Endothelial cell of umbilical vein (primary cell): ENCODE measurements around the gene CIB4. TPM values are rescaled to one million over a fixed set of nuclear protein-coding genes. Genes with fewer than 3 reads are reported as not detected.

ENCODE experiments used
- BruUV-seq: library from RNA; stranded (reverse); fragments of 400-500 nt; replicated peaks from 2 replicates; lab custom pipeline; 2021; lab: Mats Ljungman, UMichigan
- CTCF ChIA-PET: fragments of 300-600, 350-600 bp; sonication (Branson Sonifier 250); formaldehyde crosslinking; loops from one replicate; lab custom pipeline; 2021; ENCODE audit warnings: antibody characterized with exemption, inconsistent platforms; lab: Charles Lee
- POLR2A ChIA-PET: fragments of 300-600, 350-600 bp; sonication (Branson Sonifier 250); formaldehyde crosslinking; loops from one replicate; lab custom pipeline; 2021; ENCODE audit warnings: antibody characterized with exemption, inconsistent platforms; lab: Charles Lee
- DNase-seq: peaks from one replicate; pipeline ENCODE4 v3.0.0-alpha.2; 2011; ENCODE audit warnings: low read depth, low spot score
- FAIRE-seq: peaks from 2 replicates; lab custom pipeline; 2011; peaks lifted over from hg19 to GRCh38; lab: Jason Lieb, UNC
- H2AFZ ChIP-seq: 2 replicates; pipeline ENCODE4 v1.6.0; 2012; ENCODE audit warnings: low read depth, low read length, control low read depth, inconsistent platforms
- H3K27ac ChIP-seq: 2 replicates; pipeline ENCODE4 v1.5.1; 2011; ENCODE audit warnings: low read depth, mild to moderate bottlenecking, control low read depth, low read length, moderate library complexity; ENCODE audit not compliant: insufficient read depth
- H3K27me3 ChIP-seq, 2 experiments: 2 replicates each; pipeline versions ENCODE4 v1.6.0 to v1.6.1; 2011; ENCODE audit warnings: low read length in 2 of 2, mixed read lengths in 1 of 2; ENCODE audit not compliant: control insufficient read depth in 2 of 2, insufficient read depth in 2 of 2
- H3K36me3 ChIP-seq, 2 experiments: 2 replicates in 1 of 2; 3 replicates in 1 of 2; pipeline ENCODE4 v1.5.1; 2011; ENCODE audit warnings: low read length in 2 of 2, mild to moderate bottlenecking in 1 of 2, moderate library complexity in 1 of 2; ENCODE audit not compliant: control insufficient read depth in 2 of 2, insufficient read depth in 2 of 2; ENCODE audit errors: extremely low read depth in 1 of 2
- H3K4me1 ChIP-seq: 3 replicates; pipeline ENCODE4 v1.5.1; 2011; ENCODE audit warnings: mild to moderate bottlenecking, low read length; ENCODE audit not compliant: control insufficient read depth, insufficient read depth; ENCODE audit errors: extremely low read depth
- H3K4me2 ChIP-seq: 2 replicates; pipeline ENCODE4 v1.6.1; 2011; ENCODE audit warnings: low read length, control low read depth, mixed read lengths; ENCODE audit not compliant: insufficient read depth
- H3K4me3 ChIP-seq, 3 experiments: fragments of 200-600 bp in 1 of 3; sonication (generic), shearing (Covaris generic) in 1 of 3; replicated peaks in 1 of 3; 2 replicates each; pipeline ENCODE4 v1.5.1; 2011 to 2016; ENCODE audit warnings: control low read depth in 3 of 3, low read length in 3 of 3, mild to moderate bottlenecking in 2 of 3, inconsistent platforms in 1 of 3, low read depth in 1 of 3, moderate library complexity in 1 of 3; ENCODE audit not compliant: insufficient read depth in 1 of 3
- H3K79me2 ChIP-seq: 2 replicates; pipeline ENCODE4 v1.6.0; 2012; ENCODE audit warnings: low read length, inconsistent platforms; ENCODE audit not compliant: control insufficient read depth, insufficient read depth
- H3K9ac ChIP-seq: replicated peaks from 2 replicates; pipeline ENCODE3; 2011; ENCODE audit warnings: low read length, control low read depth; ENCODE audit not compliant: insufficient read depth; ENCODE audit errors: extremely low read depth
- H3K9me1 ChIP-seq: replicated peaks from 3 replicates; pipeline ENCODE4 v1.6.0; 2011; ENCODE audit warnings: mild to moderate bottlenecking, low read length; ENCODE audit not compliant: control insufficient read depth, insufficient read depth; ENCODE audit errors: extremely low read depth
- H3K9me3 ChIP-seq: replicated peaks from 2 replicates; pipeline ENCODE4 v1.5.1; 2012; ENCODE audit warnings: low read length, inconsistent platforms; ENCODE audit not compliant: control insufficient read depth, insufficient read depth
- H4K20me1 ChIP-seq: replicated peaks from 2 replicates; pipeline ENCODE3; 2011; ENCODE audit warnings: mild to moderate bottlenecking, low read length; ENCODE audit not compliant: control insufficient read depth, insufficient read depth; ENCODE audit errors: extremely low read depth
- EZH2 ChIP-seq: IDR thresholded peaks from 2 replicates; pipeline ENCODE4 v1.6.1; 2012; ENCODE audit warnings: borderline replicate concordance, low read depth, mild to moderate bottlenecking, moderate library complexity, low read length, inconsistent platforms; ENCODE audit not compliant: severe bottlenecking
- FOS ChIP-seq: IDR thresholded peaks from 2 replicates; pipeline ENCODE4 v1.6.1; 2011; ENCODE audit warnings: mild to moderate bottlenecking, low read length, moderate library complexity, borderline replicate concordance; ENCODE audit not compliant: insufficient read depth
- GATA2 ChIP-seq: IDR thresholded peaks from 2 replicates; pipeline ENCODE4 v1.7.0; 2011; ENCODE audit warnings: low read depth, mild to moderate bottlenecking, moderate library complexity, mixed read lengths, low read length; ENCODE audit not compliant: insufficient read length, insufficient read depth
- JUN ChIP-seq: IDR thresholded peaks from 2 replicates; pipeline ENCODE4 v1.6.1; 2011; ENCODE audit warnings: borderline replicate concordance, low read depth; ENCODE audit not compliant: insufficient read length, insufficient read depth
- MYC ChIP-seq: IDR thresholded peaks from one replicate; pipeline ENCODE4 v1.6.1; 2011; ENCODE audit warnings: mild to moderate bottlenecking, low read depth, low read length
- POLR2A ChIP-seq: IDR thresholded peaks from 2 replicates; pipeline ENCODE4 v1.6.1; 2012; ENCODE audit warnings: low read depth, mild to moderate bottlenecking, control low read depth, low read length
- POLR2AphosphoS5 ChIP-seq: IDR thresholded peaks from 2 replicates; pipeline ENCODE4 v1.6.1; 2012; ENCODE audit warnings: low read depth, mild to moderate bottlenecking, control low read depth, low read length, moderate library complexity; ENCODE audit not compliant: insufficient read depth
- dilution Hi-C: fragments of 300-500 bp; cut with MboI; formaldehyde crosslinking; loops from one replicate; pipeline ENCODE4 v1.15.0; 2019; ENCODE audit warnings: low sequenced_read_pairs; ENCODE audit not compliant: extremely low pct_ligation_motif_present
- intact Hi-C: fragments of 100-400 bp; cut with micrococcal nuclease; formaldehyde crosslinking; loops from one replicate; pipeline ENCODE4 v1.10.0; 2022
- polyA plus RNA-seq, 4 experiments: library from polyadenylated mRNA; depleted of rRNA in 3 of 4; stranded (reverse) in 3 of 4; unstranded in 1 of 4; fragments of >200 nt; gene quantifications; 2 replicates each; pipeline versions ENCODE4 v1.2.1 to v1.2.3, GENCODE V29; 2011 to 2012; ENCODE audit warnings: missing spikeins in 1 of 4
- total RNA-seq: library from RNA; stranded (reverse); gene quantifications from 2 replicates; pipeline ENCODE4 v1.2.3, GENCODE V29; 2021
- TF ChIP-seq, protein P1 (sequence below), 2 donors: IDR thresholded peaks; 1 replicate in 1 of 2; 2 replicates in 1 of 2; pipeline ENCODE4 v1.5.1; 2011; ENCODE audit warnings: low read length in 2 of 2, mild to moderate bottlenecking in 2 of 2, moderate library complexity in 2 of 2, control low read depth in 1 of 2, inconsistent platforms in 1 of 2, low read depth in 1 of 2; ENCODE audit not compliant: insufficient read depth in 1 of 2; ENCODE audit errors: extremely low read depth in 1 of 2
- TF ChIP-seq, protein P2 (sequence below): IDR thresholded peaks from 2 replicates; pipeline ENCODE4 v1.6.1; 2011; ENCODE audit not compliant: insufficient read depth, insufficient read length

Gene CIB4
- total and polyA plus RNA-seq, 2 donors (not counting 3 experiments of a cell fraction or from before 2014, with no cell fraction given): not detected

DNA sequence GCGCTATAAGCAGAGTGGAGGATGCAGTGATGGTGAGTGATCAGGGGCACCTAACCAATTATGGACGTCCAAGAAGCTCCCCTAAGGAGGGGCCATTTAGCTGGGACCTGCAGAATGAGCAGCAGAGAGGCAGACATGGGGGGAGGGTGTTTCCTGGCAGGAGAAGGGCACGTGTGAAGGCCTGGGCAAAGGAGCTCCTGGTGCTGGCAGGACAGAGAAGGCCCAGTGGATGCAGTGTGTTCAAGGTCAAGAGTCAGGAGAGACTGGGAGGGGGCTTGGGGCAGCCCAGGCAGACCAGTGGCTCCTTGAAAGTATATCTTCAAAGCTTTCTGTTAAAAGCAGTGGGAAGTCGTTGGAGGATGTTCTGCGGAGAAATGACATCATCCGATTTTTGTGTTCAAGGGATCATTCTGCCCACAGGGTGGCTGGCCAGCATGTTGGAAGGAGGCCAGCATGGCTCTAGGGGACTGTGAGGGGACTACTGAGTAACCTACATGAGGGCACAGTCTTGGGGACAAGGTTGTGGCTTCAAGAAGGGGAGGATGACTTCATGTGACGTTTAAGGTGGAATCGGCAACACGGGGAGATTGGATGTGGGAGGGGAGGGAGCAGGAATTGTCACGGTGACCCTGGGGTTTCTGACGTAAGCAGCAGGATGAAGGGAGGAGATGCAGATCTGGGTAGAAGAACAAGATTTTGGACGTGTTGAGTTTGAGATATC, 9.0 kb upstream of the CIB4 start:
- no peak for DNase-seq
- POLR2A ChIA-PET: no interaction called here
- H3K79me2 ChIP-seq: no peaks in the 10 kb centered on the region
- no TSS peak for BruUV-seq
- H3K36me3 ChIP-seq: no peaks in the 10 kb centered on the region
- H3K9ac ChIP-seq: no peak overlapping the region
- CTCF ChIA-PET: interaction anchor here (1.4 to 1.6 kb wide), 3 partner anchors 10 to 44 kb away, joined by 3 to 9 read pairs (median 4); no protein-coding TSS in a partner anchor
- H3K27me3 ChIP-seq: peaks cover 0 to 3% of the 10 kb centered on the region in 2 experiments
- H3K4me1 ChIP-seq: no peaks in the 10 kb centered on the region
- H3K27ac ChIP-seq: no peak overlapping the region
- FAIRE-seq: no peak
- dilution Hi-C loops (no loop called here), intact Hi-C loops (no loop called here)
- no peak overlapping the region for H3K4me3 ChIP-seq
- TF ChIP-seq FOS: no peak
- no peak for TF ChIP-seq GATA2
- TF ChIP-seq, protein P1, sequence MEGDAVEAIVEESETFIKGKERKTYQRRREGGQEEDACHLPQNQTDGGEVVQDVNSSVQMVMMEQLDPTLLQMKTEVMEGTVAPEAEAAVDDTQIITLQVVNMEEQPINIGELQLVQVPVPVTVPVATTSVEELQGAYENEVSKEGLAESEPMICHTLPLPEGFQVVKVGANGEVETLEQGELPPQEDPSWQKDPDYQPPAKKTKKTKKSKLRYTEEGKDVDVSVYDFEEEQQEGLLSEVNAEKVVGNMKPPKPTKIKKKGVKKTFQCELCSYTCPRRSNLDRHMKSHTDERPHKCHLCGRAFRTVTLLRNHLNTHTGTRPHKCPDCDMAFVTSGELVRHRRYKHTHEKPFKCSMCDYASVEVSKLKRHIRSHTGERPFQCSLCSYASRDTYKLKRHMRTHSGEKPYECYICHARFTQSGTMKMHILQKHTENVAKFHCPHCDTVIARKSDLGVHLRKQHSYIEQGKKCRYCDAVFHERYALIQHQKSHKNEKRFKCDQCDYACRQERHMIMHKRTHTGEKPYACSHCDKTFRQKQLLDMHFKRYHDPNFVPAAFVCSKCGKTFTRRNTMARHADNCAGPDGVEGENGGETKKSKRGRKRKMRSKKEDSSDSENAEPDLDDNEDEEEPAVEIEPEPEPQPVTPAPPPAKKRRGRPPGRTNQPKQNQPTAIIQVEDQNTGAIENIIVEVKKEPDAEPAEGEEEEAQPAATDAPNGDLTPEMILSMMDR (IDR thresholded peaks at IDR 0.05; ENCODE audit: extremely low read depth in 1 of 2, insufficient read depth in 1 of 2, low read depth in 1 of 2, low read length in 2 of 2): no peak
- TF ChIP-seq, protein P2, sequence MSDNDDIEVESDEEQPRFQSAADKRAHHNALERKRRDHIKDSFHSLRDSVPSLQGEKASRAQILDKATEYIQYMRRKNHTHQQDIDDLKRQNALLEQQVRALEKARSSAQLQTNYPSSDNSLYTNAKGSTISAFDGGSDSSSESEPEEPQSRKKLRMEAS: no peak
- no peak for TF ChIP-seq MYC
- no peak for TF ChIP-seq POLR2A
- no peak for TF ChIP-seq POLR2AphosphoS5
- no peak for TF ChIP-seq EZH2
- TF ChIP-seq JUN: no peak
- no peaks in the 10 kb centered on the region for H3K9me1 ChIP-seq
- H3K9me3 ChIP-seq: no peaks in the 10 kb centered on the region
- H3K4me2 ChIP-seq: no peak overlapping the region
- H2AFZ ChIP-seq: no peak overlapping the region
- H4K20me1 ChIP-seq: no peaks in the 10 kb centered on the region
